GM04503 (cell line): Measurements from ENCODE around the gene ERICH4.
"Not testable (repeated sequence)": the region's sequence is repeated elsewhere in the genome, so short reads cannot be mapped to it uniquely, and the experiment has no call there.

Experiments used
- DNase-seq: peaks from one replicate; pipeline ENCODE4 v3.0.0-alpha.2; 2012; ENCODE audit warnings: low read depth

ERICH4 gene

GRCh38 chr19:41442473-41443355, at the start of gene ERICH4:
ERICH4 (plus strand) TSS chr19:41443156; CDS start chr19:41443170, 14 bp downstream.
- DNase-seq: no peak

GRCh38 chr19:41395355-41395754, 47.6 kb upstream of the ERICH4 start:
- no peak for DNase-seq

GRCh38 chr19:41397086-41398049, 45.6 kb upstream of the ERICH4 start, which contains the start of the genes BCKDHA and EXOSC5:
BCKDHA (plus strand) TSS chr19:41397818; CDS start chr19:41397828, 10 bp downstream.
EXOSC5 (minus strand) TSS chr19:41397359; CDS start chr19:41397328, 31 bp downstream.
- DNase-seq: peak; percentile 96

- DNase-seq: no peak
Measured at GRCh38 chr19:41398050-41398418, 44.9 kb upstream of the ERICH4 start.

- DNase-seq: no peak
Measured at GRCh38 chr19:41398598-41398997, 44.4 kb upstream of the ERICH4 start.

- DNase-seq: no peak
Measured at GRCh38 chr19:41399091-41399490, 43.9 kb upstream of the ERICH4 start.

- no peak for DNase-seq
Measured at GRCh38 chr19:41399525-41399924, 43.4 kb upstream of the ERICH4 start.

- DNase-seq: no peak
Measured at GRCh38 chr19:41401483-41401882, 41.5 kb upstream of the ERICH4 start.

GRCh38 chr19:41402010-41402409, 40.9 kb upstream of the ERICH4 start:
- no peak for DNase-seq

- DNase-seq: no peak
Measured at GRCh38 chr19:41403181-41403970, 39.6 kb upstream of the ERICH4 start.

- DNase-seq: no peak
Measured at GRCh38 chr19:41405776-41406175, 37.2 kb upstream of the ERICH4 start.

- DNase-seq: no peak
Measured at GRCh38 chr19:41407271-41407670, 35.7 kb upstream of the ERICH4 start.

- DNase-seq: no peak
Measured at GRCh38 chr19:41408256-41408655, 34.7 kb upstream of the ERICH4 start.

GRCh38 chr19:41408846-41409245, 34.1 kb upstream of the ERICH4 start:
- DNase-seq: not testable (repeated sequence)

- DNase-seq: no peak
Measured at GRCh38 chr19:41409288-41409687, 33.7 kb upstream of the ERICH4 start.

GRCh38 chr19:41410336-41411054, 32.5 kb upstream of the ERICH4 start:
- no peak for DNase-seq

GRCh38 chr19:41411100-41411967, 31.6 kb upstream of the ERICH4 start:
- no peak for DNase-seq

GRCh38 chr19:41411968-41412265, 31.0 kb upstream of the ERICH4 start:
- no peak for DNase-seq

- no peak for DNase-seq
Measured at GRCh38 chr19:41412953-41413352, 30.0 kb upstream of the ERICH4 start.

- DNase-seq: no peak
Measured at GRCh38 chr19:41413947-41414346, 29.0 kb upstream of the ERICH4 start.
